Subcutaneous abdominal adipose tissue (tissue), 5 donors: Measurements from ENCODE around the gene KXD1.
A peak's percentile ranks its signal among the peaks of the same experiment; 100 is the strongest.
"Not testable (repeated sequence)": the region's sequence is repeated elsewhere in the genome, so short reads cannot be mapped to it uniquely, and the experiment has no call there.

Experiments used
- H3K27ac ChIP-seq: one replicate; pipeline ENCODE4 v1.7.0; 2013; ENCODE audit warnings: low read depth, mild to moderate bottlenecking, inconsistent platforms, low read length, moderate library complexity
- H3K27me3 ChIP-seq, 5 donors: one replicate each; pipeline ENCODE4 v1.7.0; 2013; ENCODE audit warnings: low read length in 5 of 5, inconsistent platforms in 1 of 5; ENCODE audit not compliant: control insufficient read depth in 5 of 5, insufficient read depth in 4 of 5
- H3K36me3 ChIP-seq, 5 donors: one replicate each; pipeline ENCODE4 v1.7.0; 2013; ENCODE audit warnings: low read length in 5 of 5; ENCODE audit not compliant: control insufficient read depth in 5 of 5, insufficient read depth in 5 of 5
- H3K4me1 ChIP-seq, 5 donors: one replicate each; pipeline ENCODE4 v1.7.0; 2013; ENCODE audit warnings: low read length in 5 of 5, mild to moderate bottlenecking in 3 of 5, moderate library complexity in 1 of 5; ENCODE audit not compliant: control insufficient read depth in 5 of 5, insufficient read depth in 5 of 5
- H3K4me3 ChIP-seq, 5 donors: one replicate each; pipeline ENCODE4 v1.7.0; 2013; ENCODE audit warnings: low read length in 5 of 5, low read depth in 1 of 5
- H3K9ac ChIP-seq, 5 donors: one replicate each; pipeline ENCODE4 v1.7.0; 2013; ENCODE audit warnings: low read length in 5 of 5, mild to moderate bottlenecking in 4 of 5, moderate library complexity in 3 of 5
- H3K9me3 ChIP-seq, 5 donors: one replicate each; pipeline ENCODE4 v1.7.0; 2013; ENCODE audit warnings: low read length in 5 of 5; ENCODE audit not compliant: control insufficient read depth in 5 of 5
- donor health status: healthy.
- donor health status: healthy.
- donor health status: healthy.
- donor health status: healthy.
- donor health status: healthy.

Gene KXD1

DNA sequence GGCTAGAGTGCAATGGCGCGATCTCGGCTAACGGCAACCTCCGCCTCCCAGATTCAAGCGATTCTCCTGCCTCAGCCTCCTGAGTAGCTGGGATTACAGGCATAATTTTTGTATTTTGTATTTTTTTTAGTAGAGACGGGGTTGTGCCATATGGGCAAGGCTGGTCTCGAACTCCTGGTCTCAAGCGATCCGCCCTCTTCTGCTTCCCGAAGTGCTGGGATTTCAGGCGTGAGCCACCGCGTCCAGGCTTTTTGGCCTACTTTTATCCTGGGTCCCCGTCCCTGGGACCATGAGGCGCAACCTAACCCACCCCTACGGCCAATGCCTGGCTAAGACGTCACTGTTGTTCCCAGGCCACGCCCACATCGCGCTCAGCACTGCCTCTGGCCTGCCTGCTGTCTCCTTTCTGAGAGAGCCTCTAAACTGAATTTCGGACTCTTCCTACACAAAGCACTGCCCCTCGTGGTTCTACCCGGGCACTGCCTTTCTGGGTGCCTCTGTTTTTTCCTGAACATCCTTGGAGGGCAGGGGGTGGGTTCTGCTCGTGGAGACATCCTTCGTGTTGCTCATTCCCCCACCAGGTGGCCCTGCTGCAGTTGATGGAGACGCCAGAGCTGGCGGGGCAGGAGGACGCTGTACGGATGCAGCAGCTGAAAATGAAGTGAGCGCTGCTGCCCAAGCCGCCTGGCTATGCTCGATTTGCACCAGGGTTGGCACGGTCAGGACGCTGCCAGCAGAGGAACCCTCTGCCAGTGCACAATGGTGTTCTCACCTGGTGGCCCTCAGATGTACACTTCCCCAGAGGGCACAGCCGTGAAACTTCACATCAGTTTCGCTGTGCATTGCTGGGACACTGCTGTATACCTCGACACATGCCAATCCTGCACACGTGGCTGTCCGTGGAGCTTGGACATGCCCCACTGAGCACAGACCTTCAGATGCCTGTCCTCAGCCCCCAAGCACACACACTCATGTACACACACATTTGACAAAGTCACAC lies 32.9 kb downstream of the KXD1 start:
- Histone ChIP-seq H3K27me3 (peaks cover 0 to 4% (median 0%) of the 10 kb centered on the region in 5 donors), H3K4me3 (peak overlapping the region in 1 of 5 donors; percentile 44), H3K36me3 (peaks cover 0 to 10% (median 7%) of the 10 kb centered on the region in 5 donors), H3K9me3 (no peaks in the 10 kb centered on the region), H3K9ac (no peak overlapping the region), H3K4me1 (peaks cover 0 to 57% (median 47%) of the 10 kb centered on the region in 5 donors), H3K27ac (no peak overlapping the region)

DNA sequence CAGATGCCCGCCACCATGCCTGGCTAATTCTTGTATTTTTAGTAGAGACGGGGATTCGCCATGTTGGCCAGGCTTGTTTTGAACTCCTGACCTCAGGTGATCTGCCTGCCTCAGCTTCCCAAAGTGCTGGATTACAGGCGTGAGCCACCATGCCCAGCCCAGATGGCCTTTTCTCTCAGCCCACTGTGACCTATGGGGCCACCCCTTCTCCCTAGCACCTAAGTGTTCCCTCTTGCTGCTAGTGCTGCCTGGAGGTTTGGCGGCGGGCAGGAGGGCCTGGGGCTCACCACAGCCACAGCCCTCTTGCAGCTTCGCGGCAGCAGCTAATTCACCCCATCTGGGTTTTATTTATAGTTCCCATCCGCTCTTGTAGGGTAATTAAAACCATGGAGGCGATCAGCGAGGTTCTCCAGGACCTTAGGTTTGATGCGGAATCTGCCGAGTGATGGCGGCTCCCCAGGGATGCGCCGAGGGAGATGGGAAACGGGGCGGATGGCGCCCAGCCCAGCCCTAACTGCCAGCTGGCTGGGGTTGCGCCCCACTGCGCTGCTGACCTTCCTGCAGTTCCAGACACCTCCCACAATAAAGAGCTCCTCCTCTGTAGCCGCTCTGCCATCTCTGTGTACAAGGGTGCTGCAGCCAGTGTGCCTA lies 34.2 kb downstream of the KXD1 start:
- peaks cover 0 to 59% (median 47%) of the 10 kb centered on the region in 5 donors for H3K4me1 ChIP-seq
- no peak overlapping the region for H3K27ac ChIP-seq
- H3K4me3 ChIP-seq: no peak overlapping the region
- peaks cover 0 to 10% (median 7%) of the 10 kb centered on the region in 5 donors for H3K36me3 ChIP-seq
- H3K9me3 ChIP-seq: no peaks in the 10 kb centered on the region
- no peak overlapping the region for H3K9ac ChIP-seq
- peaks cover 0 to 7% (median 2%) of the 10 kb centered on the region in 5 donors for H3K27me3 ChIP-seq

DNA sequence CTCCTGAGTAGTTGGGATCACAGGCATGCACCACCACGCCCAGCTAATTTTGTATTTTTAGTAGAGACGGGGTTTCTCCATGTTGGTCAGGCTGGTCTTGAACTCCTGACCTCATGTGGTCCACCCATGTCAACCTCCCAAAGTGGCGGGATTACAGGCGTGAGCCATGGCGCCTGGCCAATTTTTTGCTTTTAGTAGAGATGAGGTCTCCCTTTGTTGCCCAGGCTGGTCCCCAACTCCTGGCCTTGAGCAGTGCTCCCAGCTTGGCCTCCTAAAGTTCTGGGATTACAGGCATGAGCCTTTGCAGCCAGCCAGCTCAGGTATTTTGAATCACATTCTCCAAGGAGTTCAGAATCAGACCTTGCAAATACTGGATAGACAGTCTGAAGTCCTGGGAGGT lies 35.1 kb downstream of the KXD1 start:
- H3K4me3 ChIP-seq, H3K9ac ChIP-seq, H3K27me3 ChIP-seq, H3K27ac ChIP-seq, H3K9me3 ChIP-seq: not testable (repeated sequence)
- Histone ChIP-seq H3K36me3 (peaks cover 0 to 10% (median 7%) of the 10 kb centered on the region in 5 donors), H3K4me1 (peaks cover 0 to 60% (median 45%) of the 10 kb centered on the region in 5 donors)

DNA sequence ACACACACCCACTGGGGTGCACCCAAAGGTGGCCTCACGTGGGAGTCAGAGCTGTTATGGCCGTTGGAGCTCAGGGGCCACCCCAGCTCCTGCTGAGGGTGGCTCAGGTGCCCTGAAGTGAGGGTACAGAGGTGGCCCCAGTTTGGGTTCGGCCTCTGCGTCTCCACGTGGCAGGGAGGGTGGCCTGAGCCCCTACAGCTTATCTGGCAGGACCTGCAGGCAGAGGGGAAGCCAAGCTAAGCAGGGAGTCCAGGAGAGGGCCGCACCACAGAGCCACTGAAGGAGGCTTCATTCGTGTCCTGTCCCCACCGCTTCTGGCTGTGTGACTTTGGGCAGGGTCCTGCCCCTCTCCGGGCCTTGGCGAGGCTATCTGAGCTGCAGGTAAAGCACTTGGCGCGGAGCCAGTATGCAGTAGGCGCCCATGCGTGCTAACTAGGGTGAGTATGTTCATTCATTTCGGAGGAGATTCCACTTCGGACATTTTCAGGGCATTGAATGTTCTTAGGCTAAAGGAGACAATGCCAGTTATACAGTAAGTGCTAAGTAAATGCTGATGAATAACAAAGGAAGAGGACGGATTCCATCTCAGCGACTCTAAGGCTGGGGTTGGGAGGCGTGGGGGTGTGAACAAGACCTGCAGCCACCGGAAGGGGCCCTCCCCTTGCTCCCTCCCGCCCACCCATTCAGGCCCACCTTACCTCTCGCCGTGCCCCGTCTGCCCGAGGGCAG lies 35.9 kb downstream of the KXD1 start:
- no peak overlapping the region for H3K4me3 ChIP-seq
- H3K27ac ChIP-seq: no peak overlapping the region

DNA sequence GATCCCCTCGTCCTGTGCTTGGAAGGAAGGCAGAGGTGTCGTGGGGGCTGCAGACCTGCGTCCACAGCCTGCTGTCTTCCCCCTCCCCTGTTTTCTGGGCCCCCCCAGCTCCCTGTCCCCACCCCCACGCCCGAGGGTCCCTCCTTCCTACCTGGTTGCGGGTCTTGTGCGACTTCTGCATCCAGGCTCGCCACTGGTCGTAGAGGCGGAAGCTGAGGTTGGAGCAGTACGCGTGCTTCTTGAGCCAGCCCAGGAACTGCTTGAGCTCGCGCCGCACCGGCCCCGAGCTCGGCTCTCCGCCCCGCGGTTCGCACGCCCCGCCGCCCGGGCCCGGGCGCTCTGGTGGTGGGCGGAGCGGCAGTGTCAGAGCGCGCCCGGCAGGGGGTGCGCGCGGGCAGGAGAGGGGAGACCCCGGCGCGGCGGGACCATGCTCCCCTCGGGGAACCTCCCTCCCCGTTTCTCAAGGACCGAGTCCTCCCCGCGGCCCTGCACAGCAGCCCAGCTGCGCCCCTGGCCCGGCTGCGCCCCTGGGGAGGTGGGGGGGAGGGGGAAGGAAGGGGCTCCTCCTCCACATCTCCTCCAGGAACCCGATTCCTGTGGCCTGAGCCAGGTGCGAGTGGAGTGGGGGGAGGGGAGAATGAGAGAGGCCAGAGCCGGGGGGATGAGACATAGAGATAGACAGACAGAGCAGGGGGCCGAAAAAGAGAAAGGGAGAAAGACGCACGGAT lies 36.6 kb downstream of the KXD1 start:
- no peaks in the 10 kb centered on the region for H3K9me3 ChIP-seq
- peaks cover 2 to 22% (median 16%) of the 10 kb centered on the region in 5 donors for H3K27me3 ChIP-seq
- H3K4me1 ChIP-seq: peaks cover 0 to 45% (median 32%) of the 10 kb centered on the region in 5 donors
- H3K4me3 ChIP-seq: peak overlapping the region in 4 of 5 donors; percentile 11 to 50 (median 42)
- peaks cover 0 to 10% (median 7%) of the 10 kb centered on the region in 5 donors for H3K36me3 ChIP-seq
- H3K9ac ChIP-seq: peak overlapping the region in 2 of 5 donors; percentile 4 to 48
- H3K27ac ChIP-seq: no peak overlapping the region

More for the DNA sequence above, 35.9 kb downstream of the KXD1 start:
- Histone ChIP-seq H3K27me3 (peaks cover 0 to 16% (median 11%) of the 10 kb centered on the region in 5 donors), H3K4me1 (peaks cover 0 to 52% (median 37%) of the 10 kb centered on the region in 5 donors), H3K9me3 (no peaks in the 10 kb centered on the region), H3K9ac (no peak overlapping the region), H3K36me3 (peaks cover 0 to 10% (median 7%) of the 10 kb centered on the region in 5 donors)

DNA sequence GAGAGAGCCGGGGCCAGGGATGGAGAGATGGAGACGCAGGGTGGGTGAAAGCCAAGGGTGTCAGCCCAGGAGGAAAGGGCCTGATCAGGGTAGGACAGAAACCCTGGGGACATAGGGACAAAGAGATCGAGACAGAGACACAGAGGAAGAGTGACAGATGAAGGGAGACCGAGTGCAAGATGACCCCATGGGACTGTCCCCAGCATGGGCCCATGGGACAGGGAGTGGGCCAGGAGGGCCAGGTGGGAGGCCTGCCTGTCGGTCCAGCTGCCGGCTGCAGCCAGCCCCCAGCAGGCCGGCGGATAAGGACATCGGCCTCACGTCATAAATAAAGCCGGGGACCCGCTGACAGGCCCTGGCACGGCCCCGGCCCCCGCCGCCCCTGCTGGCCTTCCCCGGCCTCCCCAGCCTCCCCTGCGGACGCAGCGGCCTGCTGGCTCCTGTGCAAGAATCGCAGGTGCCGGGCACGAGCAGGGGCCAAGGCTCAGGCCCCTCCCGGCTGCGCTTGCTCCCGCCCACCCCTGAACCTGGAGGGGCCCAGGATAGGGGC lies 37.2 kb downstream of the KXD1 start:
- Histone ChIP-seq H3K9ac (peak overlapping the region in 2 of 5 donors; percentile 4 to 48), H3K27ac (no peak overlapping the region)

DNA sequence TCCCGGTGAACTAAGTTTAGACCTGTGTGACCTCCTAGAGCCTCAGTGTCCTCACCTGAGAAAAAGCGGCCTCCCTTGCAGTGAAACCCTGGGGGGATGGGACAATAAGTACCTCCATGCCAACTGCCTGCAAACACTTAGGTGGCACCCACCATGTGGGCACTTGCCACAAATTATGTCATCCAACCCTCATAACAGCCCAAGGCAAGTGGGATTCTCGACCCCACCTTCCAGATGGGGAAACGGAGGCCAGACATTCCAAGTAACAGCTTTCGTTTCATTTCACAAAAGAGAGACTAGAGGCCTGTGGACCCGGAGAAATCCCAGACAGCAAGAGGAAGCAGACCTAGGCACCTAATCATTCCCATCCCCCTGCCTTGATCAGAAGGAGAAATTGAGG lies 37.8 kb downstream of the KXD1 start:
- Histone ChIP-seq H3K4me1 (peaks cover 0 to 33% (median 20%) of the 10 kb centered on the region in 5 donors), H3K27me3 (peaks cover 9 to 29% (median 24%) of the 10 kb centered on the region in 5 donors), H3K4me3 (no peak overlapping the region), H3K27ac (no peak overlapping the region), H3K9me3 (no peaks in the 10 kb centered on the region), H3K9ac (no peak overlapping the region), H3K36me3 (peaks cover 0 to 10% (median 7%) of the 10 kb centered on the region in 5 donors)

More for the DNA sequence above, 37.2 kb downstream of the KXD1 start:
- Histone ChIP-seq H3K4me1 (peaks cover 0 to 38% (median 25%) of the 10 kb centered on the region in 5 donors), H3K9me3 (no peaks in the 10 kb centered on the region), H3K27me3 (peaks cover 8 to 28% (median 23%) of the 10 kb centered on the region in 5 donors), H3K36me3 (peaks cover 0 to 10% (median 7%) of the 10 kb centered on the region in 5 donors), H3K4me3 (peak overlapping the region in 4 of 5 donors; percentile 11 to 50 (median 42))

DNA sequence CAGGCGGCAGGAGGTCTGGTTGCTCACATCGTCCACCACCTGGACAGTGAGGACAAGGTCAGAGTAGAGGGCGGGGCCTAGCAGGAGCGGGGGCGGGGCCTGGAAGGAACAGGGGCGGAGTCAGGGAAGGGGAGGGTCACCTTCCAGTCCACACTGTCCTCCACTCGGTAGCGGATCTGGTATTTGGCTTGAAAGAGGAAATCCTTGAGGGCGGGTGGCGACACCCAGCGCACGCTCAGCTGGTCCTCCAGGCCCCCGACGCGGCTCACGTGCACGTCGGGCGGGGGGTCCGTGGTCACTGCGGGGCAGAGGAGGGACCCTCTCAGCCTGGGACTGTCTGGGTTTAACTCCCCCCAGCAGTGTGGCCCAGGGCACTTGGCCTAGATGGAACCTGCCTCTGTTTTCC lies 39.1 kb downstream of the KXD1 start:
- Histone ChIP-seq H3K9ac (no peak overlapping the region), H3K27ac (no peak overlapping the region), H3K4me1 (peaks cover 0 to 31% (median 14%) of the 10 kb centered on the region in 5 donors), H3K4me3 (no peak overlapping the region), H3K36me3 (peaks cover 0 to 3% (median 0%) of the 10 kb centered on the region in 5 donors), H3K9me3 (no peaks in the 10 kb centered on the region), H3K27me3 (peaks cover 9 to 29% (median 24%) of the 10 kb centered on the region in 5 donors)
